A549 treated with Mapracorat at 1 μM for 4 hours (cell line): ENCODE measurements around the gene RELL1. TPM values are rescaled to one million over a fixed set of nuclear protein-coding genes. Genes with fewer than 3 reads are reported as not detected.

Experiments
- total RNA-seq: library from RNA; stranded (reverse); fragments of 200-300 nt; extraction: Qiagen RNA extraction; gene quantifications from 5 replicates; pipeline ENCODE4 v1.2.3, GENCODE V29; 2022

The RELL1 gene, protein sequence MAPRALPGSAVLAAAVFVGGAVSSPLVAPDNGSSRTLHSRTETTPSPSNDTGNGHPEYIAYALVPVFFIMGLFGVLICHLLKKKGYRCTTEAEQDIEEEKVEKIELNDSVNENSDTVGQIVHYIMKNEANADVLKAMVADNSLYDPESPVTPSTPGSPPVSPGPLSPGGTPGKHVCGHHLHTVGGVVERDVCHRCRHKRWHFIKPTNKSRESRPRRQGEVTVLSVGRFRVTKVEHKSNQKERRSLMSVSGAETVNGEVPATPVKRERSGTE
- total RNA-seq: 5.3 to 7.7 TPM (median 6.4 TPM) in 5 replicates

GRCh38 chr4:37686373-37687193, at the start of gene RELL1:
Gene RELL1, minus strand, starts transcription at chr4:37686376. Its CDS starts 89 bp downstream, at chr4:37686287.

Other genes starting within 250 kb of the RELL1 start
- 13.3 to 16.1 TPM (median 15.4 TPM) in 5 replicates for gene PGM2, start 140.3 kb upstream of the RELL1 start, total RNA-seq
- 22.3 to 28.7 TPM (median 27.5 TPM) in 5 replicates for gene TBC1D1, start 204.7 kb upstream of the RELL1 start, total RNA-seq